T-helper 1 cell treated with Interleukin-12 subunit alpha and Interleukin-12 subunit beta and Interleukin-4 antibody, amounts not matched to agents 30 ng/mL and 1 ng/mL, for 36 hours (primary cell): ENCODE measurements around the gene ZNF275. TPM values are rescaled to one million over a fixed set of nuclear protein-coding genes. Genes with fewer than 3 reads are reported as not detected.
"Not testable (repeated sequence)": the region's sequence is repeated elsewhere in the genome, so short reads cannot be mapped to it uniquely, and the experiment has no call there.

Experiments
- intact Hi-C: fragments of 100-400 bp; cut with micrococcal nuclease; formaldehyde crosslinking; loops from one replicate; pipeline ENCODE4 v1.15.1; 2024
- total RNA-seq: library from RNA; stranded (reverse); gene quantifications from 2 replicates; pipeline ENCODE4 v1.2.3, GENCODE V29; 2022

The ZNF275 gene, protein sequence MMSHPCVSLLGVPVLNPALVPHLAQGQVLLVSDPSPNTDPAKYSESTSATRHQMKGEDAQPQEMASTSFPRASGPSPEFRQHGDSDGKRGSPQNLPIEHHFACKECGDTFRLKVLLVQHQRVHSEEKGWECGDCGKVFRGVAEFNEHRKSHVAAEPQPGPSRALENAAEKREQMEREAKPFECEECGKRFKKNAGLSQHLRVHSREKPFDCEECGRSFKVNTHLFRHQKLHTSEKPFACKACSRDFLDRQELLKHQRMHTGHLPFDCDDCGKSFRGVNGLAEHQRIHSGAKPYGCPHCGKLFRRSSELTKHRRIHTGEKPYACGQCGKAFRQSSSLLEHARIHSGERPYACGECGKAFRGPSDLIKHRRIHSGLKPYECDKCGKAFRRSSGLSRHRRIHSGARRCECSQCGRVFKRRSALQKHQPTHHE
- 23.5 and 24.3 TPM in 2 replicates for total RNA-seq

DNA sequence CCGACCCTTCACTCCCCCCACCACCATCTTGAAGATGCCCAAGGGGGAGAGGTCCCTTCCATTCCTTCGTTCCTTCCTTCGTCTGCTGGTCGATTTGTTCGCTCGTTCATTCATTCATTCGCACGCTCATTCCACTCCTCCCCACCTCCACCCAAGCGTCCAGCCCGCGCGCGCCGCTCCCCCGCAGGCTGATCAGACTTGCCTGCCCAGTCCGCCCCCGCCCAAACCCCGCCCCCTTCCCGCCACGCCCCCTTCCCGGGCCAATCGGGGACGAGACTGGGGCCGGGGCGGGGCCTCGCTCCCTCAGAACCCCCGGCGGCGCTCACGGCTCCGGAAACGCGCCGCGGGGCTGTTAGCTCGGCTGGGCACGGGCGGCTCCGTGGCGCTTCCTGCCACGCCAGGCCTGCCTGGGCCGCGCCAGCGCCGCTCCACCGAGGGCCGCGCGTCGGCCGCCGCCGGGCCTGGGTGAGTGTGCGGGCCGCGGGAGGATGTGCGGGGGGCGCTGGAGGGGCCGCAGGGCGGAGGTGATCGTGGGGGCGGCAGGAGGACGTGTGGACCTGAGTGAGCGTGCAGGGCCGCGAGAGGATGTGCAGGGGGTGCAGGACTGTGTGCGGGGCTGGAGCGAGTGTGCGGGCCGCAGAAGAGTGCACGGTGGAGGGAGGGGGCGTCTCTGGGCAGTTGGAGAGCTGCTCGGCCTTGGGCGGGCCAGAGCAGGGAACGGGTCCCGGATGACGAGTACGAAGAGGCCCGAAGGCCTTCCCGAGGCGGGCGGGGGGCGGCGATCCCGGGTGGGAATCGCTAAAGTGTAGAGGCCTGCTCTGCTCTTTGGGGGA, at the start of gene ZNF275:
ZNF275 (plus strand) TSS at position 333 of the 833 bp plus-strand sequence. CDS start 2,527 bp downstream, outside the sequence.
- intact Hi-C loops = loop anchor here (1.0 to 5.0 kb wide), 8 partner anchors 9 to 504 kb away; partner anchors contain the start of genes CCNQ, CETN2, HAUS7 and PNMA6E

DNA sequence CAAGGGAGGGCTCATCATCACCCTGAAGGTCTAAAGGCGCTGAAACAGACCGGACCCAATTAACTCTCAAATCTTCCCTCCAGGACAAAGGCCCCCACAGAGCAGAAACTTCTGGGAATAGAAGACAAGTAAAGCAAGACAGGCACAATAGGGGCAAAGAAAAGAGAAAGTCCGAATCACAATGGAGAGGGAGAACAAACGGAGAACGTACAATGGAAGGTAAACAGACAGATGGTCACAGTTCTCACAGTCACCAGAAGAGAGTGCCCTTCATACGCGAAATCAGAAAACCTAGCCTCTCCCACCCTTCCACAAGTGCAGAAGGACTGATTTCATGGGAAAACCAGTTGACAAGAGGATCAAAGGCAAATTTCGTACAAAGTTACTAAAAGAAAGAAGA, 48.3 kb upstream of the ZNF275 start:
- intact Hi-C loops = not testable (repeated sequence)

DNA sequence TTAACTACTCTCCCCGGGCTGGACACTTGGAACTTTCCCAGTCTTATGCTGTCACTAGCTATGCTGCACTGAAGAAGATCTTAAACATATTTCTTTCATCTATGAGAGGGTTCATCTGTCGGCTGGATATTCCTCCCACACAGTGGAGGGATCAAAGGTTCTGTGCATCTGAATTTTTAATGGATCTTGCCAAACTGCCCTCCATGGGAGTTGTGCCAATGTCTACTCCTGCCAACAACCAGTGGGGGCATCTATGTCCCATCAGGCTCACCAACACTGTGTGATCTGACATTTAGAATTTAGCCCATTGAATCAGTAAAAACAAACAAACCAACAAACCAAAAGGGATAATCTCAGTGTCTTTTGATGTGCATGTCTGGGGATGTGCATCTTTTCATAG, 45.1 kb upstream of the ZNF275 start:
- intact Hi-C loops = not testable (repeated sequence)

DNA sequence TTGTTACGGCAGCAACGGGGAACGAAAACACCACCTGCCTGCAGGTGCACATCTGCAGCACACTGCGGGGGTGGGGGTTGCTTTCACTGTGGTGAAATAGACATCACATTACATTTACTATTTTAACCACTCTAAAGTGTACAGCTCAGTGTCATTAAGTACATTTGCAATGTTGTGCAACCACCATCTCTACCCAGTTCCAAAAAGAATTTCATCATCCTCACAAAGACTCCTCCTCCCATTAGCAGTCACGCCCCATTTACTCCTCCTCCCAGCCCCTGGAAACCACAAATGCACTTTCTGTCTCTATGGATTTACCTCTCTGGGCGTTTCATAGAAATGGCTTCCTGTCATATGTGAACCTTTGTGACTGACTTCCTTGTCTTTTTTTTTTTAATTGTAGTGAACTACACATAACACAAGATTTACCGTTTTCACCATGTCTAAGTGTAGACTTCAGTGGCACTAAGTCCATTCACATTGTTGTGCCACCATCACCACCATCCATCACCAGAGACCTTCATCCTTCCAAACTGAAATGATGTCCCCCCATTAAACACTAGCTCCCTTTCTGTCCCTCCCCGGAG, 40.4 kb upstream of the ZNF275 start:
- intact Hi-C loops = not testable (repeated sequence)

DNA sequence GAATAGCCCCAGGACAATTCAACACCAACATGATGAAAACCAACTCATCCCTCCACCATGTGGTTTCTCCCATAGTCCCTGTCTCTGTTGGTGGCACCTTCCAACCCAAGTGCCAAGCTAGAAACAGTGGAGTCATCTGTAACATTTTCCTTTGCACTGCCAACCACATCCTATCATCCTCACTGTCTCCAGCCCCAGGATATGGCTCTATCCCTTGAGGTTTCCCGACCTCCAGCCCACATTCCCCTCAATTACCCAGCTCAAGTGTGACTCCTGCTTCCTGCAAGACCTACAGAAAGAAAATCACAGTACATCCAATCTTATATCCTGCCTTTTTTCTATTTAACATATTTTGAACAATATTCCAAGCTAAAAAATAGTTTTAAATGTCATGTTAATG, 36.6 kb upstream of the ZNF275 start:
- intact Hi-C loops = no loop called here

DNA sequence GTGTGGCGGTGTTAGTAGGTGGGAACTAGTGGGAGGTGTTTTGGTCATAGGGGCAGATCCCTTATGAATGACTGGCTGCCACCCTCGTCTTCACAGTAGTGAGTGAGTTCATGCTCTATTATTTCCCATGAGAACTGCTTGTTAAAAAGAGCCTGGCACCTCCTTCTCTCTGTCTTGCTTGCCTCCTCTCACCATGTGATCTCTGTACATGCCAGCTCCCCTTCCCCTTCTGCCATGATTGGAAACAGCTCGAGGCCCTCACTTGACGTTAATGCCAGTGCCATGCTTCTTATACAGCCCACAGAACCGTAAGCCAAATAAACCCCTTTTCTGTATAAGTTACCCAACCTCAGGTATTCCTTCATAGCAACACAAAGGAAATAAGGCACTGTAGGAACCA, 34.1 kb upstream of the ZNF275 start:
- intact Hi-C loops = no loop called here

DNA sequence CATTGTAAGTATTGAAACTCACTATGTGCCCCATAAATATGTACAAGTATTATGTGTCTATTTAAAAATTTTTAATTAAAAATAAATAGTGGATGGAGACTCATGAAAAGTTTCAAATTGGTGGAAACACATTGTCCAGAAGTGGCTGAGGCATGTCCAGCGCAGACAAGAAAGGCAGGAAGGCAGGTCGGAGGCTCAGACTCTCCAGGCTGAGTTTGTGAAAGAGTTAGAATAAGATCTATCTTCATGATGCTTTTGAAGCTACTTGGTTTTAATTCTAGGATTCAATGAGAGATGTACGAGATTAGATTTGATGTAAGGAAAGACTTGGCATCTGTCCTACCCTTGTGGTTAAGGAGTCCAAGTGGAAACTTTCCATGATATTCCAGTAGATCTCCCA, 32.2 kb upstream of the ZNF275 start:
- intact Hi-C loops = no loop called here

DNA sequence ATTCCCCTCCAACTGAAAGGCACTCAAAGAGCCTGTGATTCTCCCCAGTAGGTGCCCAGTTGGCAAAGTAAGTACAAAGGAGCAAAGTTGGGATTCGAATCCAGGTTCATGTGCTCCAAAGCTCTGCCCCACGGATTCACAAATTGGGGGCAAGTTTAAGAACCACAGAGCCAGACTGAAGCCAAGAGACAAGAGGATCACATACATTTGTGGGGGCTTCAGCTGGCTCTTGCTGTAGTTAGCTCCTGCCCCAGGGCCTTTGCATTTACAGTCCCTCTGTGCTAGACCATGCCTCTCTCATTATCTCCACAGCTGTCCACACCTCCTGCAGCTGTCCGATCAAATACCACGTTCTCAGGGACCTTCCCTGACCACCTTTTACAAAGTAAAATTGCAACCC, 31.2 kb upstream of the ZNF275 start:
- intact Hi-C loops = no loop called here

DNA sequence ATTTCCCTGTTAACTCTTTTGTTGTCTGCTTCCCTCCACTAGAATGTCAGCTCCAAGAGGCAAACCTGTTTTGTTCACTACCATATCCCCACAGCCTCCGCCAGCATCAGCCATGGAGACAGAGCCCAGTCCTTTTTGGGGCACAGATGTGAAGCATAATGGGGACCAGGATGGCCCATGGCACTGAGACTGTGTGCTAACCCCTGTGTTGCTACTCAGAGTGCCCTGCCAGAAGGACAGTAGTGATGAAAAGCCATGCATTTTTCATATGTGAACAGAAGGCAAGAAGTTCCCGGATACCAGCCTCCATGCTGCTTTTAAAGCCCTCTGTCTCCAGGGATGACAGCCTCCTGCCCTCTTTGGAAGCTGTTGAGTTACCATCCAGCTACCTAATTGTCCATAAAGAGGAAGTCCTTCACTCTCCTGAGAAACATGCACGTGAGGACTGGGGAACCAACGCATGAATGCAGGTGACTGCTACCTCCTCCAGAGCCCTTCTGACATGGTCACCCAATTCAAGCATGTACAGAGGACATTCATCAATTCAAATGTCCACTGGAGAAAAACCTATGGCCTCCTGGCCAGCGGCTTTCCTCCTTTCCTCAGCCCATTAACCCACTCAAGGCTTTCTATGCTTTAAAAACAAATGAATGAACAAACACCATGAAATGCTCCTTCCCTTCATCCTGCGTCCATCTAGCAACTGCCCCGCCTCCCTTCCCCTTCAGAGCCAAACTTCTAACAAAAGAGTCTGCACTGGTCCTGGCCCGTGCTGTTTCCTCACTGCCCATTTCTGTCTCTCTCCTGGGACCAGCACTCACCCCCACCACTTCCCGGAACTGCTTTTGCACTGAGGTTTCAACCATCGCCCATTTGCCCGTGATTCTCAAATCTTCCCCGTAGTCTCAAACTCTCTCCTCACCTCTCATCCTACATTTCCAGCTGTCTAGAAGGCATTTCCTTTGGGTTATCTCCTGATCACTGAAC, 30.4 kb upstream of the ZNF275 start:
- intact Hi-C loops = no loop called here

DNA sequence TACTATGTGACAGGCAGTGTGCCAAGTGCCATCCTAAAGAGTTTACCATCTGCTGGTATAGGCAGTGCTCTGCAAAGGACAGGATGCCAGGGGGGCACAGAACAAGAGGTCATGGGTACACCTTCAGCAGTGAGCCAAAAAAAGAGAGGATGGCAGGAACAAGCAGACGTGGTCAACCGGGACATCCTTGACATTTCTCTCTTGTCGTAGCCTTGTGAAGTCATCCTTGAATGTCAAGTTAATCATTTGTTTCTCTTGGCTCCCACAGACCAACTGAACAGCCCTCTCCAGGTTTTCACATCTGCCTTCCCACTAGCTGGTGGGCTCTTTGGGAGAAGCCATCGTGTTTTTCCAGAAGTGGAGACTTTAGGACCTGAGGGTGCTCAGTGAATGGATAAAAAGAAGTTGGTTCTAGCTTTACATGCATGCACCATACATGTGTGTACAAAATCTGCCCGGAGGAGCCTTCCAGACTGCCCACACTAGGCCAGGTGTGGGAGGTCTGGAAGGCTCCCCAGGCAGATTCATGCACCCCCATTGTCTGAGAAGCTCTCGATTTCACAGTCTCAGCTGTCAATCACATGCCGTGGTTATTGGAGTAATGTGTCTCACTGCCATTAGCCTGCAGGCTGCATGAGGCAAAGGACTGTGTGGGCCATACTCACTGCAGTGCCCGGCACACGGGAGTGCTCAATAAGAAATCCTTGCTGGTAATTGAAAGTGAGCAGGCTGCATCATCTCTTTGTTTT, 28.8 kb upstream of the ZNF275 start:
- intact Hi-C loops = no loop called here

DNA sequence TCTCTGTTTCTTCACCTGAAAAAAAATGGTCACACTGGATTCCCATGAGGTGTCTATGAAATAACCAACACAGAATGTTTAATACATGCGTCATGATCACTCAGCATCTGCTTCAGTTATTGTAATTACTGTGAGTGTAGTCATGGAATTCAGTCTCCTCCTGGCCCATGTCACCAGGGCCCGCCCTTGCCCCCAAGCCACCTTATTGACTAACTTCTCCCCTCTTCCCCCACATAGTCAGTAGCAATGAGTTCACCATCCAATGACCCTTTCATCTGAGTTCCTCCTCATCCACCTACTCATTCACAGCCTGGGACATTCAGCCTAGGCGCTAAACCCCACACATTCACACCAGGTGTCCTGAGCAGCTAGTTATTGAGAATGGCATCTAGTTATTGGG, 28.0 kb upstream of the ZNF275 start:
- intact Hi-C loops = no loop called here

DNA sequence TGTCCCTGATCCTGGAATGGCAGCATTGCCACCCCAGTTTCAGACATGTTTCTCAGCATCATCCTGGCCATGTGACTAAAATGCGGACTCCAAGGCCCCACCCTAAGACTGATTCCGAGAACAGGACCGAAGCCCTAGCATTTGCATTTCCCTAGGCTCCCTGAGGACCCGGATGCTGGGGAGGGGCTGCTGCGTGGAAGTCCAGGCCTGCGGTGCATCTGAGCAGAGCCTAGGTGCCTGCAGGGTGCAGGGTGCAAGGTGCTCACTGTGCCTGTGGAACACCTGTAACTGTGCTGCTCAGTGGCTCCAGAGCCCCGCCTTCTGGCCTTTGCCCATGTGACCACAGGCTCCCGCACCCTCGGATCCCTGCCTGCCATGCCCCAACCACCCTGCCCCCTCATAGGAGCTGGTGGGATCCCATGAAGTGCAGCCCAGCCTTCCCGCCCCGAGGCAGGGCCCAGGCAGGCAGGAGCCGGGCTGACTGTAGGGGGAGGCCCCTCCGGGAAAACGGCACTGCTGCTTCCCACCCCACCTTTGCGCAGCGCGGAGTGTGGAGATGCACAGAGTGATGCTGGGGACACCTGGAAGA, 27.3 kb upstream of the ZNF275 start:
- intact Hi-C loops = no loop called here

DNA sequence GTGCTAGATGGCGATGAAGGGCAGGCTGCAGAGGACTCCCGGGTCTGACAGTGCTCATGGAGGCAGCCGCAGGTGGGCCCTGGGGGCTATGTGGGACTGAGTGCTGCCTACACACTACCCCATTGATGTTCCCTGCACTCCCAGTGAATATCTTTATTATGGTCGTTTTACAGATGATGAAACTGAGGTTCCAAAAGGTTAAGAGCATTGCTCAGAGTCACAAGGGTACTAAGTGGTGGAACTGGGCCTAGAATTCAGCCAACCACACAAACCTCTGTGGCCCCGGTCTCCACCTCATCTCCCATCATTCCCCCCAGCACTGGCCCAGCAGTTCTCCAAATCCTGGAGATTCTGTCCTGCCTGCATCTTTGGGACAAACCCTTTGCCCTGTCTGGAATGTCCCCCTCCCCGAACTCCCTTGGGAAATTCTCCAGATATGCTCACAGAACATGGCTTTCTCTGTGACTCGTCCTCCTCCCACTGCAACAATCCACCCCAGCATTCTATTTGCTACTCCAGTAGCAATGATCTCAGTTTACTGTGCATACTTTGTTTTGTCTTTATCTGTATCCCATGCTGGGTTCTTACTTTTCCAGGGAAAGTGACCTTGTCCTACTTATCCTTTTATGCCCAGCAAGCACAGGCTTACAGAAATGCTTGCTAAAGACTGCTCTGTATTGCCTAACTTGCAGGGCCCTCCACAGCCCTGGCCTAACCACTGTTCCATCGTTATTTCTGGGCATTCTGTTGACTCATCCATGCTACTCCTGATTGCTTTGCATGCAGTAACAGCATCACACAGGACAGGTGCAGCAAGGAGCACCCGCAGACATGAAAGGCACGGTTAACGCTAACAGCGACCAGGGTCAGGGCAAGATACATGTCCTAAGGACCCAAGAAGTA, 26.4 kb upstream of the ZNF275 start:
- intact Hi-C loops = no loop called here

DNA sequence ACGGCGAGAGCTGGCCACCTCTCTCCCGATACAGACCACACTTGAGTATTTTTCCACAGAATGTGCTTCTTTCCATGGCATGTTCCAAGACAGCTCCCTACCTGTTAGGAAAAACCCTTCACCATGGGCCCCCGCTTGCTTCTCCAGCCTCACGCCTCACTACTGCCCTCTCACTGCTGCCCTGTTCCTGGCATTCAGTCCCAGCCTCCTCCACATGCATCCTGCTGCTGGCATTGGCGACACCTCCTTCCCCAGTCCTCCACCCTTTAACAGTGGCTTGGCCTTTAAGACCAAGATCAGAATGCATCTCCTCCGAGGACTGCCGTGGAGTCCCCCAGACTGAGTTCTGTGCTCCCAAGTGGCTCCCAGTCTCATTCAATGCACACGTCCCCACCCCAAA, 23.1 kb upstream of the ZNF275 start:
- intact Hi-C loops = no loop called here

DNA sequence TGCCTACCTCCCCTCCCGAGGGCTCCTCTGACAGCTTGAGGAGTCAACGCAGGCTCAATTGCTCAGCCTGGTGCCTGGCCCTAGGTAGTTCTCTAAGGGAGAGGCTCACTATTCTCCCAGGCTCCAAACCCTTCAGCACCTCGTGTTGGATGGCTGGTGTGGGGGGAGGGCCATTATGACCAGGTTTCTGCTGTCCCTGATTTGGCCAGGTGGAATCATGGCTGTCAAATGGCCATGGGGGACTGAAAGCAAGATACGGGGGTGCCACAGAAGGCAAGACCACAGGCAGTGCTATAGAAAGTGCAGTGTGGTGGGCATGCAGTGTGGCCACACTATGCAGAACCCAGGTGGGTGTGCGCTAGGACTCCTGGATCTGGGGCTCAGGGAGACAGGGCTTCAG, 21.9 kb upstream of the ZNF275 start:
- intact Hi-C loops = no loop called here

DNA sequence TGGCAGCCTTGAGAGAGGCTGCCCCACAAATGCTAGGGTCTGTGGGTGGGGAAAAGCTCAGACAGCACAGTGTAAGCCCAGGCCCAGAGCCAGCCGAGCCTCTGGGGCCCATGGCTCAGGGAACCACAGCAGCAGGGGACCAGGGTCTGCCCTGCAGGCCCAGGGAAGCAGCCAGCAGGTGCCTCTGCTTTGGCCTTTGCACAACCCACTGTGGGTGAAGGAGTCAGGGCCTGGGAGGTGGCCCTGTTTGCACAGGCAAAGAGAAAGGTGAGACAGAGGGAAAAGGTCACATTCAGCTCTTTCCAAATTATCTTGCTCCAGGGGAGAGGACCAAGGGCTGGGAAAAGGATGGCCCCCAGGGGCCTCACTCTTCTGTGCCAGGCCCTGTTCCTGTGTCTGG, 21.1 kb upstream of the ZNF275 start:
- intact Hi-C loops = no loop called here

DNA sequence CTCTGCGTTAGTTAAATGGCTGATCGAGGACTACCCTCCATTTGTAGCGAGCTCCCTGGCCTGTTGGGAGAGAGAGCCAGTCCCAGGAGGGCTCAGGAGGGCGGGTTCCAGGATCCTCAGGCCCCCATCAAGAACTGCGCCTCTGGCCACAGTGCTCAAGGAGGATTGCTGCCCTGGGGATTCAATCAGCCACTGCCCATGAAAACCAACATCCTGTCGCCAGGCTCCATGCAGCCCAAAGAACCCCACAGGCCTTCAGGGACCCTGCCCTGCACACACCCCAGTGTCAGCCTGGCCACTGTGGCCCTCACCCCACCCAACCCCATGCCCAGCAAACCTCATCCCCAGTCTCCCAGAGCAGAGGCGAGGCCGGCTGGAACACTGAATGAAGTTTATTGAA, 16.6 kb upstream of the ZNF275 start:
- intact Hi-C loops = no loop called here

DNA sequence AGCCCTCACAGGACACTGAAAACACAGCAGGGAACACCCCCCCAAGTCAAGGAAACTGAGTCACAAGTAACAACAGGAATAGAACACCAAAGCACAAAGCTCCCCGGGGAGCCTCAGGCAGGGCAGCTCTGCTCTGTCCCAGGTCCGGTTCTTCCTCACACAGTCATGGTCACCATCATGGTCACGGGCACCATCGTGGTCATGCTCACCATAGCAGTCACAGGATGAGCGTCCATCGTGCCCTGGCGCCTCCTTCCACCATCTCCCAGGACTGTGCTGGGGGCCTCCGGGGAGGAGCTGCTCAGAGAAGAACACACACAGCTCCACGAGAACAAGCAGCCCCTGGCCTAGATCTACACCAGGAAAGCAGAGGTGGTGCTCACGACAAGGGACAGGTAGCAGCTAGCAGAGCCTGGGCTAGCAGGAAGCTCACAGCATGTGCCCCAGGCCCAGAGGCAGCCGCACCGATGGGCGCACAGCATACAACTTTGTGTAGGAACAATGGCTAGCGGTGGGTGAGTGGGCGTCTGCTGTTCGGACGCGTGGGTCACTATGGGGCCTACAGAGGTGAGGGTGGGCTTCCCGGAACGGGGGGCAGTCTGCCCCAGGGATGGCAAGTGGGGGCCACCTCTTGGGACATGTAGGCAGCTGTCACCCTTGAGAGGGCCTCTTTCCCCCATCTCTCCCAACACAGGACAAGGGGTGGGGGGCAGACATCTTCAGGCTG, 15.8 kb upstream of the ZNF275 start:
- intact Hi-C loops = no loop called here
